ENCODE data around the gene PDCD1. TPM values are rescaled to one million over a fixed set of nuclear protein-coding genes. Genes with fewer than 3 reads are reported as not detected.

Gene PDCD1
- total and polyA plus RNA-seq, 2 of the 13 experiments (the other 11 are each of a cell fraction or from before 2014, with no cell fraction given), result 0.04 TPM; not detected in 1

GRCh38 chr2:241809383-241810306 lies 49.0 kb downstream of the PDCD1 start (continued):
- TF ChIP-seq TMF1 (CRISPR knock-in tag; IDR thresholded peaks at IDR 0.05; ENCODE audit: low read depth) (0 out of 2 replicates have a peak, but pooled peaks have one; percentile 20), RAD21 (CRISPR knock-in tag; IDR thresholded peaks at IDR 0.05) (peak; percentile 6; the same call in 1 of the 2 replicates), ARHGAP35 (CRISPR knock-in tag; IDR thresholded peaks at IDR 0.05; ENCODE audit: borderline replicate concordance) (0 out of 2 replicates have a peak, but pooled peaks have one; percentile 14), TCF12 (IDR thresholded peaks at IDR 0.05) (no peak), TCF12 (CRISPR knock-in tag; IDR thresholded peaks at IDR 0.05) (0 out of 2 replicates have a peak, but pooled peaks have one; percentile 17), ZNF296 (CRISPR knock-in tag; conservative IDR thresholded peaks at IDR 0.05) (0 out of 2 replicates have a peak, but pooled peaks have one; percentile 3), ZNF260 (CRISPR knock-in tag; IDR thresholded peaks at IDR 0.05; ENCODE audit: borderline replicate concordance, low read depth) (no peak), ZNF274 (CRISPR knock-in tag; IDR thresholded peaks at IDR 0.05) (peak; percentile 55; the same call in 1 of the 2 replicates), ZNF343 (CRISPR knock-in tag; IDR thresholded peaks at IDR 0.05) (0 out of 2 replicates have a peak, but pooled peaks have one; percentile 20), ZBTB3 (CRISPR knock-in tag; IDR thresholded peaks at IDR 0.05; ENCODE audit: borderline replicate concordance, low read depth) (0 out of 2 replicates have a peak, but pooled peaks have one; percentile 2), ZNF234 (CRISPR knock-in tag; conservative IDR thresholded peaks at IDR 0.05) (no peak), MXD4 (CRISPR knock-in tag; IDR thresholded peaks at IDR 0.05) (no peak), PITX1 (CRISPR knock-in tag; IDR thresholded peaks at IDR 0.05) (peak; percentile 41; the same call in 1 of the 2 replicates), HMGXB4 (CRISPR knock-in tag; IDR thresholded peaks at IDR 0.05; ENCODE audit: borderline replicate concordance in 1 of 2, low read depth in 1 of 2) (peak in 1 of 2 experiments; percentile 8; a peak in 1 of 4 replicates), MLLT10 (CRISPR knock-in tag; IDR thresholded peaks at IDR 0.05) (0 out of 2 replicates have a peak, but pooled peaks have one; percentile 18), HNRNPLL (IDR thresholded peaks at IDR 0.05; ENCODE audit: low read depth, low read length, poor library complexity, severe bottlenecking) (no peak), ZNF354B (CRISPR knock-in tag; IDR thresholded peaks at IDR 0.05) (no peak), ZBTB34 (CRISPR knock-in tag; IDR thresholded peaks at IDR 0.05) (no peak; the same call in 1 of the 2 replicates), SNAPC2 (CRISPR knock-in tag; IDR thresholded peaks at IDR 0.05) (0 out of 2 replicates have a peak, but pooled peaks have one; percentile 1), JUND (CRISPR knock-in tag; IDR thresholded peaks at IDR 0.05) (peak; percentile 40; the same call in 1 of the 2 replicates), NR2F6 (IDR thresholded peaks at IDR 0.05) (no peak), NR2F6 (CRISPR knock-in tag; IDR thresholded peaks at IDR 0.05) (no peak), ZNF597 (CRISPR knock-in tag; IDR thresholded peaks at IDR 0.05) (no peak), ZNF468 (CRISPR knock-in tag; IDR thresholded peaks at IDR 0.05) (peak; percentile 89; the same call in 1 of the 2 replicates), AGO1 (IDR thresholded peaks at IDR 0.05; ENCODE audit: low read depth, low read length, poor library complexity, severe bottlenecking) (peak; percentile 70)
